HG02840 (cell line): ENCODE data around the gene TMEM74B.
"Not testable (repeated sequence)": the region's sequence is repeated elsewhere in the genome, so short reads cannot be mapped to it uniquely, and the experiment has no call there.

Experiments used
- ATAC-seq: cut with Tn5 transposase; IDR thresholded peaks from one replicate; pipeline ENCODE4 v1.9.1; 2021; ENCODE audit warnings: mild to moderate bottlenecking, moderate library complexity, moderate number of reproducible peaks; ENCODE audit not compliant: unreplicated experiment, low FRiP score

TMEM74B gene

GRCh38 chr20:1184638-1185315, at the start of gene TMEM74B:
TSS of gene TMEM74B (minus strand) at chr20:1184981. CDS start at chr20:1183801, 1,180 bp downstream.
- no peak for ATAC-seq

- no peak for ATAC-seq
These were observed 47.7 kb upstream of the TMEM74B start for GRCh38 chr20:1232286-1233111.

DNA sequence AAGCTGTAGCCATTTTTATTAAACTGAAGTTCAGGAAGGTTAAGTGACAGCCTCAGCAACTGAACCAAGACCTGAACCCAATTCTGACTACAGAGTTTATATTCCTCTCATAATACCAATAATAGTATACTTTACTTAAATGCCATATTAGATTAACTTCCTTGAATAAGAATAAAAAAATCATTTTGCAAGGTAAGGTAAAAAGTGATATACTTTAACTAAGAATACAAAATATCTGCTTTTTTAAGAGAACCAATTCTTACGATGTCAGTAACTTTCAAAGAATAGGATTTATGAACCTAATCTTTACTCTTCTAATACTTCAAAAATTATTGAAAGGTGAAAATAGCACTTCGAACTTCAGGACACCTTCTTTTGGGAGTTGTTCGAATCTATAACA, 44.8 kb upstream of the TMEM74B start:
- no peak for ATAC-seq

- ATAC-seq = no peak
These were observed 41.2 kb upstream of the TMEM74B start, which contains the start of gene RAD21L1 for GRCh38 chr20:1225783-1226654. TSS of gene RAD21L1 (plus strand) at chr20:1226044. CDS start at chr20:1228454, 2,410 bp downstream.

DNA sequence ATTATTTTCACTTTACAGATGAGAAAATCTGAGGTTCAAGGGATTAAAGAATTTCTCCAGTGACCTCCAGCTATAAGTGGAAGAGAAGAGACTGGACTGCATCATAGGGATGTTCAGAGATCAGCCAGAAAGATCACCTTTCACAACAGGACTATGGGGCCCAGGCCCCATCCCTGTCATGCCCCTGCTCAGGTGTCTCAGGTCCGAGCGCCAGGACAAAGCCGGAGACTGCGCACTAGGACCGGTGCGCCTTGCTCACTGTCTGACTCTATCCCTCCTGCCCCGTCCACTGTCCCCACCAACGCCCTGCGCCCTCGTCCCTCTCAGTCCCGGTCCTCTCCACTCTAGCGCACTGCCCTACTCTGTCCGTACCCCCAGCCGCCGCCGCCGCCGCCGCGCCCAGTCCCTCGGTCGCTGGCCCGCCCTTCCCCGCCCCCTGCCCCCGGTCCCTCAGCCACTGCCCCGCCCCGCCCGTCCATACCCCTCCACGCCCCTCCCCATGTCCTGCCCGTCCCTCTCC, 40.5 kb upstream of the TMEM74B start:
- no peak for ATAC-seq

DNA sequence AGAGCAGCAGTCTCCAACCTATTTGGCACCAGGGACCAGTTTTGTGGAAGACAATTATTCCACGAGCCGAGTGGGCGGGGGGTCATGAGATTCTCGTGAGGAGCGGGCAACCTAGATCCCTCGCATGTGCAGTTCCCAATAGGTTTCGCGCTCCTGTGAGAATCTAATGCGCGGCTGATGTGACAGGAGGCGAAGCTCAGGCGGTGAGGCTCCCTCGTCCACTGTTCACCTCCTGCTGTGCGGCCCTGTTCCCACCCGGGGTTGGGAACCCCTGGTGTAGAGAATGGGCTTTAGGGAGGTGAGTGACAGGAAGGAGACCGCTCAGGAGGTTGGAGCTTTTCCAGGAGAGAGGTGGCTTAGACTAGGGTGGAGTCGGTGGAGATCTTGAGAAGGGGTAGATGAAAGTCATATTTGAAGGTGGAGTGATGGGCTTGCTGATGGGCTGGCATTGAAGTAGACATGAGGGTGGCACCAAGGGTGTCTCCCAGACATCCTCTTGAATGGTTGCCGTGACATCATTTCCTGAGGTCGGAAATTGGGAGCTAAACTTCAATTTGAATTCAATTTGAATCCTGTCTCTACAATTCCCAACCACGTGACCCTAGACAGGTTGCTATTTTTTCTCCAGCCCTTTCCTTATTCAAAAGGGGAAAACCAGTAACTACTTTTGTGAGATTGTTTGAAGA, 39.6 kb upstream of the TMEM74B start:
- no peak for ATAC-seq

- ATAC-seq = not testable (repeated sequence)
These were observed 38.0 kb upstream of the TMEM74B start for GRCh38 chr20:1222750-1223149.

DNA sequence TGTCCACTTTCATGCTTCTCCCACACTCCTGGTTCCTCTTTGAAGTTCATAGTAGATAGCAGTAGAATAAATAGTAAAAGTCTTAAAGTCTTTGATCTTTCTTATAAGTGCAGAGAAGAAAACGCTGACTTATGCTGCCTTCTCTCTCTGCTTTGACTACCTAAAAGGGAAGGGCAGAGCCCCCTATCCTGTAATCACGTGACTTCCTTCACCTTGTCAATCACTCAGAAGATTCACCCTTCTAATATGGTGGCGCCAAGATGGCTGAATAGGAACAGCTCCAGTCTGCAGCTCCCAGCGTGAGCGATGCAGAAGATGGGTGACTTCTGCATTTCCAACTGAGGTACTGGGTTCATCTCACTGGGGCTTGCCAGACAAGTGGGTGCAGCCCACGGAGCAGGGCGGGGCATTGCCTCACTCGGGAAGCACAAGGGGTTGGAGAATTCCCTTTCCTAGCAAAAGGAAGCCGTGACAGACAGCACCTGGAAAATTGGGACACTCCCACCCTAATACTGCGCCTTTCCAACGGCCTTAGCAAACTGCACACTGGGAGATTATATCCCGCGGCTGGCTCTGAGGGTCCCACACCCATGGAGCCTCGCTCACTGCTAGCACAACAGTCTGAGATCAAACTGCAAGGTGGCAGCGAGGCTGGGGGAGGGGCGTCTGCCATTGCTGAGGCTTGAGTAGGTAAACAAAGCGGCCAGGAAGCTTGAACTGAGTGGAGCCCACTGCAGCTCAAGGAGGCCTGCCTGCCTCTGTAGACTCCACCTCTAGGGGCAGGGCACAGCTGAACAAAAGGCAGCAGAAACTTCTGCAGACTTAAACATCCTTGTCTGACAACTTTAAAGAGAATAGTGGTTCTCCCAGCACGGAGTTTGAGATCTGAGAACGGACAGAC, 32.0 kb upstream of the TMEM74B start:
- not testable (repeated sequence) for ATAC-seq

DNA sequence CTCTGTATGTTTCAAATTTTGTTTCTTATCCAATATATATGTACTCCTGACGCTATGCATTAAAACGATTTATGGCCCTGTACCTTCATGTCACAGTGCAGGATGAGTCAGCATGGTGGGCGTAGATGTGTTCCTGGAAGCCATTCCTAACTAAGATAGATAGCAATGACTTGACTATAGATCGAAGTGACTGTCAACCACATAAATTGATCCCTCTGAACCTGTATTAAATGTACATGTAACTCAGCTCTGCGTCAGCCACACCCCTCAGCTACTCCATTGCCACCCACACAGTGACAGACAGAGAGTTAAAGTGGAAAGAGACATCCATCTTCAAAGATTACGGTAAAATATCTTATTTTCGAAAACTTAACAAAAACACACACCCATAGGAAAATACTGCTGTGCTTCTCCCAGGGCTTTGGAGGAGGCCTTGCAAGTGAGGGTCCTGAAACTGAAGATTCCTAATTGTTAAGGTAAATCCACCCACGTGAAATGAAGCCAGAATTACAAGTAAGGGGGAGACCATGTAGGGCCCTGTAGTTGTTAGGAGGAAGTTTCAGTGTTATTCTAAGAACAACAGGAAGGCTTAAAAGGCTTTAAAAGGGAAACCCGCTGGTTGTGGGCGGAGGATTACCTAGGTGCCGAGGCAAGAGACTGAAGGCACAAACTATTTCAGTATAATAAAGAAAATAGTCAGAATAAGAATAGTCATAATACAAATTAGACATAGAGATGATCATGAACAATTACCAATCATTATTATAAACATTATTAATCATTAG, 30.8 kb upstream of the TMEM74B start:
- no peak for ATAC-seq

DNA sequence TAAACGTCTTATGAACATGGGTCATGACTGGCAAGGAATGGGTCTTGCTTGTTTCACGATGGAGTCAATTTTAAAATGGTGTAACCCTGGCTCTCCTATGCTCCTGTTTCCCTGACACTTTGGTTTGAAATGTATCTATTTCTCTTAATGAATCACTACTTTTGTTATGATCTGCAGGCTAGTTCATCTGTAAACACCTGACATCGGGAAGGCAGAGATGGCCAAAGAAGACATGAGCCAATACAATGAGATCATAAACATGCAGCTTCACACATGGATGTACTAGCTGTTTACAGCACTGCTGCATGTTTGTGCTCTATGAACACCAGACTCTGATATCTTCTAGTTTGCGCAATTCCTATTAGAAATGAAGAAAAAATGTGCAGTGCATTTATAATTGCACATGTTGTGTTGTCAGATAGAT, 30.1 kb upstream of the TMEM74B start:
- ATAC-seq = no peak

DNA sequence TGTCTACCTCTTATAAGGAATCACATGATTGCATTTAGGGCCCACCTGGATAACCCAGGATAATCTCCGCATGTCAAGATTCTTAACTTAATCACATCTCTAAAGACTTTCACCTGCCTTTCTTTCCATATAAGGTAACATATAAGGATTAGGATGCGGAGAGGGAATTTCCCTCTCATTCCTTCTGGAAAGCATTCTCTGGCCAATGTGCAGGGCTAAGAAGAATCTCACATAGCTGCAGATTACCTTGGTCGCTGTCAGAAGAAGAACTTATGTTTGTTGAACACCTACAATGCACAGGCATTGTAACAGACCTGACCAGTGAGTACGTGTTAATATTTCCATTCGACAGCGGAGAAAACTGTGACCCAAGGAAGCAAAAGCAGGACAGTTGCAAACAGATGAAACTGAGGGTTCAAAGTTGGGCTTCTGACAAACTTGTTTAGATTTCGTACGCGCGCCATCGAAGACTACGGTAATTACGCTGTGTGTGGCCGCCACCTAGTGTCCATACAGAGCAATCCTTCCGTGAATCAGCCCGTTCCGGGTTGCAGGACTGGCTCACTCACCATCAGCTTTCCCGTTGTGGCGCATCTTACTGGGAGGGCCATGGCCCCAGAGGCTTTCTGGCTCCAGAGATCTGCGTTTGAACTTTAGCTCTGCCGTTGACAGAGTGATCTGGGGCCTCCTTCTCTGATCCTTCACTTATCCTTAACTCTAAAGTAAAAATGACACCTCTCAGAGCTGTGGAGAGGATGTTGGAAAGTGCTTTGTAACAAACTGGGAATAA, 28.0 kb upstream of the TMEM74B start:
- ATAC-seq = no peak

GRCh38 chr20:1212023-1212422, 27.2 kb upstream of the TMEM74B start:
- ATAC-seq = no peak

- ATAC-seq = no peak
These were observed 25.7 kb upstream of the TMEM74B start for GRCh38 chr20:1210501-1210900.

DNA sequence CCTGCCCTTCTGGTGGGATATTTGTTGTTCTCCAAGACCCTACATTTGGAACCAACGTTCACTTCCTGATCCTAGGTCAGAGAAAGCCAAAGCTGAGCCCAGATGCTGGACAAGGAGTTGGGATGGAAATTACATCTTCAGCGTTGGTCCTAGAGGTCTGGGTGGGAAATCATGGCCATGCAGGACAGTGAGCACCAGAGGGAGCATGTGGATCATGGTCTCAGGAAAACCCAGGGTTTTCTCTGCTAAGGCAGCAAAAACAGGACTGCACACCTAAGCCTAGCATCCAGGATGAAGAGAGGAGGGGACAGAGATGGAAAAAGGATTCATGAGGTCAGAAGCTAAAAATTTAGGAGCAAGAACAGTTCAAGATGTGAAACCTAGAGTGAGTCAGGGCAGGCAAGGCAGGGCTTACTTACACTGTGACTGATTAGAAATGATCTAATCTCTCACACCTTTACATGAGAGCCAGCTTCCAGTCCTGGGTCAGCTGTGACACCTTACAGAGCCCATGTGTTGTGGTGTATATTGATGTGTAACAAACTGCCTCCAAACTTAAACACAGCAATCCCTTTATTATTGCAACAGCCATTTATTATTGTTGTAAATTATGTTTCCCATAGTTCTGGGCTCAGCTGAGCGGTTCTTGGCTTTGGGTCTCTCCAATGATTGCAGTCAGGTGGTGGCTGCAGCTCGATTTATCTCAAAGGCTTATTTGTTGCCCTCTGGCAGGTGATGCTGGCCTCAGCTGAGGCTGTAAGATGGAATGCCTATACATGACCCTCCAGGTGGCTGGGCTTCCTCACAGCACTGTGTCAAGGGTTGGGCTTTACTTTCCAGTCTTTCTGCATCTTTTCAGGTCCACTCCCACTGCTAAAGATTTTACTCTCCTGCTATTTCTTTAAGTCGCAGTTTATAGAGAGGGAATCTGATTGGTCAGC, 24.9 kb upstream of the TMEM74B start:
- no peak for ATAC-seq

- no peak for ATAC-seq
These were observed 22.6 kb upstream of the TMEM74B start for GRCh38 chr20:1207293-1207878.
